Ascending aorta (tissue), 2 donors: Measurements from ENCODE around the gene MME. TPM values are rescaled to one million over a fixed set of nuclear protein-coding genes. Genes with fewer than 3 reads are reported as not detected.

Experiments used
- DNase-seq, 2 donors: peaks; one replicate each; pipeline ENCODE4 v3.0.0-alpha.2; 2019; ENCODE audit warnings: low spot score in 2 of 2
- H3K27ac ChIP-seq, 2 donors: fragments of 200-600 bp; sonication (generic); one replicate each; pipeline ENCODE4 v1.5.1; 2016 to 2017; ENCODE audit warnings: mild to moderate bottlenecking in 1 of 2
- H3K27me3 ChIP-seq: fragments of 200-600 bp; sonication (generic); one replicate; pipeline ENCODE4 v1.5.1; 2017
- H3K36me3 ChIP-seq, 2 donors: fragments of 200-600 bp; sonication (generic); one replicate each; pipeline ENCODE4 v1.5.1; 2016
- H3K4me1 ChIP-seq, 2 donors: fragments of 200-600 bp; sonication (generic); one replicate each; pipeline ENCODE4 v1.5.1; 2016 to 2017; ENCODE audit warnings: mild to moderate bottlenecking in 1 of 2
- H3K4me3 ChIP-seq, 2 donors: fragments of 200-600 bp; sonication (generic); one replicate each; pipeline ENCODE4 v1.5.1; 2016 to 2017; ENCODE audit warnings: mild to moderate bottlenecking in 1 of 2
- H3K9me3 ChIP-seq, 2 donors: fragments of 200-600 bp; sonication (generic); one replicate each; pipeline ENCODE4 v1.5.1; 2016
- intact Hi-C: fragments of 100-400 bp; cut with DNase I; formaldehyde crosslinking; loops from one replicate; pipeline ENCODE4 v1.15.1; 2023
- total RNA-seq: library from RNA; depleted of rRNA; stranded (reverse); fragments of >200 nt; gene quantifications from one replicate; pipeline ENCODE4 v1.1.0, GENCODE V29; 2016
- TF ChIP-seq, protein P1 (sequence below), 3 experiments: fragments of 200-600 bp in 2 of 3; fragments of 450-650 bp in 1 of 3; sonication (generic) in 2 of 3; IDR thresholded peaks; one replicate each; pipeline ENCODE4 v1.5.1; 2016 to 2019; ENCODE audit warnings: antibody characterized with exemption in 3 of 3, mild to moderate bottlenecking in 1 of 3, moderate library complexity in 1 of 3

Gene MME
- total RNA-seq, 1 donor from 2014 or later: 1.5 TPM

DNA sequence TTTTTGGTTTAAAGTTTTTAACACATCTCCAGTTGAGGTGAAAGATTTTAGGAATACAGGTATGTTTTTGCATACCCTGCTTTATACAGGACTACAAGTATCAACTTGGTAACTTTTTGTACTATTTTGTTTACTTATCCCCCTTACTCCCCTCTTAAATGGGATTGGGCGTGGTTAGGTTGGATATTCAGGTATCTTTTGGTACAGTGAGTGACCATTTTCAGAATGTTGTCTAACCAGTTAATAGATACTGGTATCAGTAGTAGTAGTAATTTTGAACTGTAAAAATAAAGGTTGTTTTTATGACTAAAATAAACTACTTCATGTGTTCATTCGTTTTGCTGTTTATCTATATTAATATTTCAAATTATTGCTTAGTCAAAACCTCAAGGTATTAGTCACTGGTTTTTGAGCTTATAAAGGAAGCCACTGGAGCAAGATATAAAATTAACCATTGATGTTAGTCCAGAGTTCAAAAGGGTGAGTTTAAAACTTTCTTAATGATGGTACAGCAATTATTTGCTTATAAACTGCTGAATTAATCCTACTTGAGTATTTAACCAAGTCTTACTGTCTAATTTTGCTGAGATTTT lies 3.3 kb downstream of the MME start:
- intact Hi-C loops: no loop called here
- Histone ChIP-seq H3K9me3 (no peaks in the 10 kb centered on the region), H3K27me3 (no peaks in the 10 kb centered on the region), H3K36me3 (no peaks in the 10 kb centered on the region), H3K4me3 (no peak overlapping the region), H3K4me1 (peaks cover 0 to 13% of the 10 kb centered on the region in 2 donors), H3K27ac (no peak overlapping the region)
- TF ChIP-seq, protein P1, sequence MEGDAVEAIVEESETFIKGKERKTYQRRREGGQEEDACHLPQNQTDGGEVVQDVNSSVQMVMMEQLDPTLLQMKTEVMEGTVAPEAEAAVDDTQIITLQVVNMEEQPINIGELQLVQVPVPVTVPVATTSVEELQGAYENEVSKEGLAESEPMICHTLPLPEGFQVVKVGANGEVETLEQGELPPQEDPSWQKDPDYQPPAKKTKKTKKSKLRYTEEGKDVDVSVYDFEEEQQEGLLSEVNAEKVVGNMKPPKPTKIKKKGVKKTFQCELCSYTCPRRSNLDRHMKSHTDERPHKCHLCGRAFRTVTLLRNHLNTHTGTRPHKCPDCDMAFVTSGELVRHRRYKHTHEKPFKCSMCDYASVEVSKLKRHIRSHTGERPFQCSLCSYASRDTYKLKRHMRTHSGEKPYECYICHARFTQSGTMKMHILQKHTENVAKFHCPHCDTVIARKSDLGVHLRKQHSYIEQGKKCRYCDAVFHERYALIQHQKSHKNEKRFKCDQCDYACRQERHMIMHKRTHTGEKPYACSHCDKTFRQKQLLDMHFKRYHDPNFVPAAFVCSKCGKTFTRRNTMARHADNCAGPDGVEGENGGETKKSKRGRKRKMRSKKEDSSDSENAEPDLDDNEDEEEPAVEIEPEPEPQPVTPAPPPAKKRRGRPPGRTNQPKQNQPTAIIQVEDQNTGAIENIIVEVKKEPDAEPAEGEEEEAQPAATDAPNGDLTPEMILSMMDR (IDR thresholded peaks at IDR 0.05): no peak
- DNase-seq: no peak

DNA sequence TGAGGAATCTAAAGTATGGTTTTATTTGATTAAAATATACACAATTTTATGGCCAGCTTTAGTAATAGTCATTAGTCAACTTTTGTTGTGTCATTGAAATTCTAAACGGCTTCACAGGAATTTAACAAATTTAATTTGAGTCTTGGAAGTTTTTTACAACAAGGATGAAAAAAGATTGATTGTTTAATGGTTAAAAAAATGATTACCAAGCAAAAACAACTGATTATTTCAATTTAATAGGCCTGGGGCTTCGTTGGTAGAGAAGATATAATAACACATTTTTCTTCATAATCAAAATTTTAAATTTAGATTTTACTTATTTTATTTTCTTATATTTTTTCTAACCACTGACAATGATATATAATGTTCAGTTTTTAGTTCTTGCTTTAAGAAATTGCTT lies 4.4 kb downstream of the MME start:
- H3K9me3 ChIP-seq: no peaks in the 10 kb centered on the region
- intact Hi-C loops: no loop called here
- H3K4me1 ChIP-seq: peaks cover 0 to 7% of the 10 kb centered on the region in 2 donors
- H3K27me3 ChIP-seq: no peaks in the 10 kb centered on the region
- no peak overlapping the region for H3K27ac ChIP-seq
- H3K36me3 ChIP-seq: no peaks in the 10 kb centered on the region
- TF ChIP-seq, protein P1 (IDR thresholded peaks at IDR 0.05): no peak
- H3K4me3 ChIP-seq: no peak overlapping the region
- DNase-seq: no peak

DNA sequence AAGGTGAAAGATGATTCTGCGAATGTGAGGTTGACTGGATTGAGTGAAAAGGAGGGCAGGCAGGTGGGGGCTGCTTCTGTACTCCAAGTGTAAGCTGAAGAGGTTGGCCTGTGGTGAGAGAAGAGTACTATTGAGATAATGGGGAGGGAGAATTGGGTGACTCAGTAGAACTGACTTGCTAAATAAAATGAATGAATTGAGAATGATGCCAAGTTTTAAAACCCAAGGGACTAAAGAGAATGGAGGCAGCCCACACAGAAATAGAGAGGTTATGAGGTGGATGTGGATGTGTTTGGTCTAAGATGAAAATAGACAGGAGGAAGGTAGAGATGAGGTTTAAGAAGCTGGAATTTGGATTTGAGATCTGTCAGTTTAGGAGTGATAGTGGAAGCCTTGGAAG lies 5.9 kb downstream of the MME start:
- intact Hi-C loops: no loop called here
- TF ChIP-seq, protein P1 (IDR thresholded peaks at IDR 0.05): no peak
- no peaks in the 10 kb centered on the region for H3K4me1 ChIP-seq
- no peaks in the 10 kb centered on the region for H3K9me3 ChIP-seq
- DNase-seq: no peak
- H3K4me3 ChIP-seq: no peak overlapping the region
- H3K36me3 ChIP-seq: no peaks in the 10 kb centered on the region
- H3K27me3 ChIP-seq: no peaks in the 10 kb centered on the region
- no peak overlapping the region for H3K27ac ChIP-seq

DNA sequence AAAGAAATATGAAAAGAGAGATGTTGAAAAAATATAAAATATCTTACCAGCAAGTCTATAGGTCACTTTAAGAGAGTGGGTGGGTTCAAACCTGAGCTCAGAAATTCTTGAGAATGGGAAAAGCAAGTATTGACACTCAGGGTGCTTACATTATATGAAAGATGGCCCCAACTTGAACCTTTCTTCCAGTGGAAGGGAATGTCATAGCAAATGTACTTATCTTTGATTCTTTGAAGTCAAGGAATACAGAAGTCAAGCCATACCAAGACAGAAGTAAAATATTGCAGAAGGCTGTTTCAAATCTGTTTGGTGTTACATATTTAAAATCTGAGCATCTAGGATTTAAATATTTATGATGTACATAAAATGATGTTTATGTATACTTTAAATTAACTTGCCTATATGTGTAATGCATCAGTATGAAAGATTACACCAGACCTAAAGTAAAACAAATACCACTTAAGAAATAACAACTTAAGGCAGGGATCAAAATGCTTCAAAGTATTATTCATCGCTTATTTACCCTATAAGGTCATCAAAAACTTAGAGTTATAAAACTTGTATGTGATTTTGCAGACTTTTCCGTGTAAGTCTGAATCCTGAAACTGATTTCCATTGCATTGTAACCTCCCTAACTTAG lies 8.7 kb downstream of the MME start:
- intact Hi-C loops: no loop called here
- no peak overlapping the region for H3K4me3 ChIP-seq
- DNase-seq: no peak
- H3K27ac ChIP-seq: no peak overlapping the region
- no peaks in the 10 kb centered on the region for H3K27me3 ChIP-seq
- H3K4me1 ChIP-seq: no peaks in the 10 kb centered on the region
- TF ChIP-seq, protein P1 (IDR thresholded peaks at IDR 0.05): no peak
- H3K36me3 ChIP-seq: no peaks in the 10 kb centered on the region
- no peaks in the 10 kb centered on the region for H3K9me3 ChIP-seq

DNA sequence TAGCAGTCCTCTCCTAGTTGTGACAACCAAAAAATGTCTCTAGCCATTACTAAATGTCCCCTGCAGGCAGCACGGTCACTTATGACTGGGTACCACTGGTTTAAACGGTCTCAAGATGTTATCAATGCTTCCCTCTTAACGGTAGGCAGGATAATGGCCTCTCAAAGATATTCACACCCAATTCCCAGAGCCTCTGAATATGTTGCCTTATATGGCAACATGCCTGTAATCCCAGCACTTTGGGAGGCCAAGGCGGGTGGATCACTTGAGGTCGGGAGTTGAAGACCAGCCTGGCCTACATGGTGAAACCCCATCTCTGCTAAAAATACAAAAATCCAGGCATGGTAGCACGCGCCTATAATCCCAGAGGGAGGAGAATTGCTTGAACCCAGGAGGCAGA lies 9.4 kb downstream of the MME start:
- intact Hi-C loops: no loop called here

More for the DNA sequence above, 9.4 kb downstream of the MME start:
- Histone ChIP-seq H3K27ac (no peak overlapping the region), H3K9me3 (no peaks in the 10 kb centered on the region), H3K36me3 (no peaks in the 10 kb centered on the region), H3K4me1 (no peaks in the 10 kb centered on the region), H3K27me3 (no peaks in the 10 kb centered on the region), H3K4me3 (no peak overlapping the region)
- DNase-seq: no peak
- TF ChIP-seq, protein P1 (IDR thresholded peaks at IDR 0.05): no peak
